ENCODE measurements around the gene SHB.

- TF ChIP-seq CTBP1 (IDR thresholded peaks at IDR 0.05; ENCODE audit: borderline replicate concordance): no peak
- no peak for TF ChIP-seq SUZ12 (IDR thresholded peaks at IDR 0.05)
- no peak for TF ChIP-seq PKNOX1 (IDR thresholded peaks at IDR 0.05)
- TF ChIP-seq FOXM1 (IDR thresholded peaks at IDR 0.05; ENCODE audit: borderline replicate concordance): no peak
- no peak for TF ChIP-seq ELF4 (IDR thresholded peaks at IDR 0.05)
- TF ChIP-seq SP1 (IDR thresholded peaks at IDR 0.05): no peak
- no peak for TF ChIP-seq L3MBTL2 (conservative IDR thresholded peaks at IDR 0.05)
- no peak for TF ChIP-seq BHLHE40 (IDR thresholded peaks at IDR 0.05; ENCODE audit: borderline replicate concordance)
- no peak for TF ChIP-seq LEF1 (IDR thresholded peaks at IDR 0.05; ENCODE audit: borderline replicate concordance)
- no peak for TF ChIP-seq HDGF (IDR thresholded peaks at IDR 0.05; ENCODE audit: borderline replicate concordance)
- TF ChIP-seq ARNT (IDR thresholded peaks at IDR 0.05): no peak
- no peak for TF ChIP-seq FOXK2 (IDR thresholded peaks at IDR 0.05)
- TF ChIP-seq FOXA1 (IDR thresholded peaks at IDR 0.05): no peak
These were observed 89.2 kb downstream of the SHB start for GRCh38 chr9:37979844-37980243.
